GM18505 (cell line): ENCODE measurements around the gene HSPA9.
"Not testable (repeated sequence)": the region's sequence is repeated elsewhere in the genome, so short reads cannot be mapped to it uniquely, and the experiment has no call there.

Experiments used
- ATAC-seq: cut with Tn5 transposase; IDR thresholded peaks from one replicate; pipeline ENCODE4 v1.9.1; 2021; ENCODE audit not compliant: unreplicated experiment
- POLR2A ChIP-seq: IDR thresholded peaks from 4 replicates; pipeline ENCODE4 v1.6.1; 2011; ENCODE audit warnings: borderline replicate concordance; ENCODE audit not compliant: insufficient read depth, insufficient read length; ENCODE audit errors: extremely low read depth

HSPA9 gene

DNA sequence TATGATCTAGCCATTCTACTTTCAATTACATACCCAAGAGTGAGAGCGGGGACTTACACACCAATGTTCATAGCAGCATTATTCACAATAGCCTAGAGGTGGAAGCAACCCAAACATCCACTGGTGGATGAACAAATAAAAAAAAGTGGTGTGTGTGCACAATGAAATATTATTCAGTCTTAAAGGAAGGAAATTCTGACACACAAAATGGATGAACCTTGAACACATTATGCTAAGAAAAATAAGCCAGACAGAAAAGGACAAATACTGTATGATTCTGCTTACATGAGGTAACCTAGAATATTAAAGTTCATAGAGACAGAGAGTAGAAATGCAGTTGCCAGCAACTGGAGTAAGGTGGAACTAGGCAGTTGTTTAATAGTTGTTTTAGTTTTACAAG is 54.2 kb downstream of the HSPA9 start:
- TF ChIP-seq POLR2A, result no peak
- no peak for ATAC-seq

GRCh38 chr5:138517437-138517836 is 57.8 kb downstream of the HSPA9 start:
- TF ChIP-seq POLR2A, result no peak
- no peak for ATAC-seq

- ATAC-seq, result no peak
- no peak for TF ChIP-seq POLR2A
Observed at GRCh38 chr5:138515556-138516245, 59.5 kb downstream of the HSPA9 start.

DNA sequence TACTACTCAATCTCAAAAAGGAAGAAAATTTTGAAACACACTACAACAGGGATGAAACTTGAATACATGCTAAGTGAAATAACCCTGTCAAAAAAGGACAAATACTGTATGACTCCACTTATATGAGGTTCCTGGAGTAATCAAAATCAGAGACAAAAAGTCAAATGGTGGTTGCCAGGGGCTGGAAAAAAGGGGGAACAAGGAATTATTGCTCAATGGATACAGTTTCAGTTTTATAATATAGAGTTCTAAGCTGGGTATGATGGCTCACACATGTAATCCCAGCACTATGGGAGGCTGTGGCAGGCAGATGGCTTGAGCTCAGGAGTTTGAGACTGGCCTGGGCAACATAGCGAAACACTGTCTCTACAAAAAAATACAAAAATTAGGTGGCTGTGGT is 61.2 kb downstream of the HSPA9 start:
- no peak for ATAC-seq

DNA sequence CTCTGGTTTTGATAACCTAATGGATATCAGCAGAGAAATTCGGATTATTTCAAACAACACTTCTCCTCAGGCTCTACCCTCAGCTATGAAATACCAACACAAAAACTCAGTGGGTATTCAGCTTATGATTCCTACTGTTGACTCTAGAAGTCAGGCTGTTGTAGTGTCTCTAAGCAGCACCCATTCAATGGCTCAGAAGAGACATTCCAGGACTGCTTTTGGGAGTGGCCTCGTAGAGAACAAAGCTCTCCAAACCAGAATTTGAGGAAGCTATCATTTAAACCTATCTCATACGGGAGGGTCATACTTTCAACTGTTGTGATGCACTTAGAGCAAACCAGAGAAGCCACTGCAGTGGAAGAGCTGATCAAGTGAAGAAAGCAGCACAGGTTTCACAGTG is 66.2 kb downstream of the HSPA9 start:
- no peak for ATAC-seq
- no peak for TF ChIP-seq POLR2A

More for the DNA sequence above, 61.2 kb downstream of the HSPA9 start:
- TF ChIP-seq POLR2A, result no peak

- ATAC-seq, result not testable (repeated sequence)
Observed at GRCh38 chr5:138507485-138507884, 67.7 kb downstream of the HSPA9 start.

DNA sequence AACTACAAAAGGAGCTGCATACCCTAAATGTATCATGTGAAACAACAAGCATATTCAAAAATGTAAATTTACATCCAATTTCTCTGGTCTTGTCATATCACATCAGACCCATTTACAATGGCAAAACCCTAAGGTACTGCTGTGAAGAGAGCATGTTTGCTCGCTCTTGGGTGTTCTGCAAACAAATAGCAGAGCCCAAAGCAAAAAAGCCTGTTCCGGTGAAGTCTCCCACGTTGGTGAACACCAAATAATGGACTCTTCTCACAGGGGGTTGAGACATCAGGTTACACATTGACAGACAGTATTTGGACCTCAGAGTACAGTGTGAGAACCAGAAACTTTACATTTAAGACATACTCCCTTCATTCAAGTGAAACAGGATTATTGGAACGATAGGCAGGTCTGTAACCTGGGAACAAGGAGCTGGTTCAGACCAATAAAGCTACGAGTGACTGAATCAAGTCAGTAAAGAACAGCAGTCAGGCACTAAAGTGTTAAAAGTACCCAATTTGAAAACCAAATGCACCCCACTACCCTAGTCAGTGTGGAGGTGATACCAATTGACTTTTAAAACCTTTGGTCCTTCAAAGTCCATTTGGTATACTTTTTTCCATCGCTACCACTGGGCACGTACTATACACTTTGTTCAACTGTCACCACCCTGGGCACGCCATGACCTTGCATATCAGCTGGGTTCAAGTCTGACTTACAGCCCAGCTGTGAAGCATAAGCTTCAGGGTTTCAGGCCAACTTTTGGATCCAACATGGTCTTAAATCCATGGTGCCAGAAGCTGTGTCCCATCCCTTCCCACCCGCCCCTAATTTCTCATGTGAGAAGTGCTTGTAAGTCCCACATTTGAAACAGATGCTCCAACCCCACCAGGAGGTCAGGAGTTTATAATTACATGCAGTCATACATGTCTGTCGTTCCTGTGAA is 68.6 kb downstream of the HSPA9 start:
- TF ChIP-seq POLR2A, result no peak

GRCh38 chr5:138504799-138505198 is 70.4 kb downstream of the HSPA9 start:
- ATAC-seq, result no peak
- no peak for TF ChIP-seq POLR2A

More for the DNA sequence above, 68.6 kb downstream of the HSPA9 start:
- no peak for ATAC-seq
